ENCODE measurements around the gene ALKBH2.

The ALKBH2 gene

GRCh38 chr12:109093022-109093918 lies at the start of gene ALKBH2:
Gene ALKBH2, minus strand, starts transcription at chr12:109093472. Its CDS starts 686 bp downstream, at chr12:109092786.
- peak; percentile 85 for DNase-seq

GRCh38 chr12:109140560-109140959 lies 47.3 kb upstream of the ALKBH2 start:
- DNase-seq: no peak

- no peak for DNase-seq
Observed at GRCh38 chr12:109139791-109140190, 46.5 kb upstream of the ALKBH2 start.

GRCh38 chr12:109139360-109139759 lies 46.1 kb upstream of the ALKBH2 start:
- DNase-seq: no peak

- DNase-seq: no peak
Observed at GRCh38 chr12:109137055-109137454, 43.8 kb upstream of the ALKBH2 start.

GRCh38 chr12:109134186-109134917 lies 41.1 kb upstream of the ALKBH2 start:
- DNase-seq: no peak

GRCh38 chr12:109131154-109132050 lies 38.1 kb upstream of the ALKBH2 start:
- DNase-seq: no peak

- no peak for DNase-seq
Observed at GRCh38 chr12:109130297-109131153, 37.3 kb upstream of the ALKBH2 start.

DNA sequence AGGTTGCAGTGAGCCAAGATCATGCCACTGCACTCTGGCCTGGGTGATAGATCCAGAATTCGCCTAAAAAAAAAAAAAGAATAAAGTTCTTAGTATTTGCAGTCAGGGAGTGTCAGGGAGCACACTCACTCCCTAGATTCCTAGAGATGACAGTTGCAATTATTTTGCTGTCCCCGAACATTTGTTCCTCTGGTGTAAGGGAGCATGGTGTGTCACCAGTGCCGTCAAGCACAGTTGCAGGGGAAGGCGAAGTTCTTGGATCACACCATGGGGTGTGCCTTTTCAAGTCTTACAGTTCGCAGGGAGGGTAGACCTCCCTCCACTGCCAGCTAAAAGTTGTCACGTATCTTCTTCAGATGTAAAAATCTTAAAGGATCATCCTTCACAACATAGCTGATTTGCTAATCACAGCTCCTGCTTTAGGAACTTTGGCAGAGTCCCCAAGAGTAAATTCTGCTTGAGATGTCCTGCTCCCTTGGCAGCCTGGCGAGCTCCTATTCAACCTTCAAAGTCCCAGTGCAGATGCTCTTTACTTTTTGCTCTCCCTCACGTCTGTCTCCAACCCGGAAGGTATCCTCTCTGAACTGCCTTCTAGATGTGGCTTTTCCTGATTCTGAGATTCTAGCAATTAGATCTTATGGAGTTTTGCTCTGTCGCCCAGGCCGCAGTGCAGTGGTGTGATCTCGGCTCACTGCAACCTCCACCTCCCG lies 34.4 kb upstream of the ALKBH2 start:
- DNase-seq: no peak

GRCh38 chr12:109126784-109127183 lies 33.5 kb upstream of the ALKBH2 start:
- DNase-seq: no peak

GRCh38 chr12:109125791-109126190 lies 32.5 kb upstream of the ALKBH2 start:
- no peak for DNase-seq

DNA sequence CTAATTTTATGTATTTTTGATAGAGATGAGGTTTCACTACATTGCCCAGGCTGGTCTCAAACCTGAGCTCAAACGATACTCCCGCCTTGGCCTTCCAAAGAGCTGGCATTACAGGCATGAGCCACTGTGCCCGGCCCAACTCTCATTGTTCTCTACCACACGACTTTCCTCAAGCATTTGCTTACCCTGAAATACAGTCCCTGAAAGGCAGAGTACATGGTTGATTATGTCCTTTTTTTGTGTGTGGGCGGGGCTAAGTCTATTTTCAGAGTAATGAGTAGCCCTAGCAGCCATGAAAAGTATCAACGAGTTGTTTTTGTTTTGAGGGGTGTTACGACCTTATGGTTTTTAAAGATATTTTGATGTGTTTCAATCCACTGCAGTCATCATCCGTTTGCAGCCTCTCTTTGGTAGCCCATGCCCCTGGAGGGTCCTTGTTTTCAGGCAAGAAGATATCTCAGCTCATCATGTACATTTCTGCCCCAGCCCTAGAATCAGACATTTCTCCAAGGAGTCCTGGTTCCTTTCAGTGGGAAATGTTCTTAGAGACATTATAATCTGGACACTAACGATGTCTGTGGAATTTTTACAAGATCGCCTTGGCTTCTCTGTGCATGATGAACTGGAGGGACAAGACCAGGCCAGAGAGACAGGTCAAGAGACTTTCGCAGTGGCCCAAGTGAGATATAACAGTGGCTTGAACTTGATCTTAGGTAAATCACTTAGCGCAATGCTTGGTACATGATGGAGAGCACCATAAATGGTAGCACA lies 31.8 kb upstream of the ALKBH2 start:
- DNase-seq: no peak

DNA sequence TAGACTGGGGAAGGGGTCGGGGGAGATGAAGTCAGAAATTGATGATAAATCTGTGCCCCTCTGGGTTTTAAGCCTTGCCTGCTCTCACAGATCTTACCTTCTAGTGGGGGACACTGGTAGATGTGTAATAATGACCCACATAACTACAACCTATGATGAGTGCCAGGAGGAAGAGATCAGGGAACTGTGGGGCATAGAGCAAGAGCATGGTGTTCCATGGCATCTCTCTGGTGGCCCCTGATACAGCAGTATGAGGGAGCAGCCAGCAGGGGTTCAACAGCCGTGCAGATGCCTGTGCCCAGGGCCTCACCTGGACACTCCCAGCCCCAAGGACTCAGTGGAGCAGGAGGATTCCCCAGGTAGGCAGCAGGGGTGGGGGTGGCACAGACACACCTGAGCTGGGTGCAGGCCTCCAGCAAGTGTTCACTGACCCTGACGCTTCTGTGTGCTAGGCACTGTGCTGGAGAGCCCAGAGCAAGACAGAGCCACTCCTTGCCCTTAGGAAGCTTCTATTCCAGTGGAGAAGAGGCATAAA lies 28.1 kb upstream of the ALKBH2 start:
- DNase-seq: no peak

DNA sequence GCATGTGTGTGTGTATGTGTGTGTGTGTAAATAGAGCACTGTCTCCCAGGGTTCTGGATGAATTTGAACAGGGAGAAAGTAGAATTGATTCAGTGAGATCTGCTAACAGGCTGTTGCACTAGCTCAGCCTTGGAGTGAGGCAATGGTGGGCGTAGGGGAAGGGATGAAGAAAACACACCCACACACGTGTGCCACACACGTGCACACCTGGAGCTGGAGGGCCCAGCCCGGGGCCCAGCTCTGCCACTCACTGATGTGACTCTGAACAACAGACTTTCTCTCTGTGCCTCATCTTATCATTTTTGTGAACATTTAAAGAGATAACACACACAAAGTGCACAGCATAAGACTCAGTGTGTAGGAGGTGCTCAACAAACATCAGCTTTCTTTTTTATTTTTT lies 27.3 kb upstream of the ALKBH2 start:
- no peak for DNase-seq

DNA sequence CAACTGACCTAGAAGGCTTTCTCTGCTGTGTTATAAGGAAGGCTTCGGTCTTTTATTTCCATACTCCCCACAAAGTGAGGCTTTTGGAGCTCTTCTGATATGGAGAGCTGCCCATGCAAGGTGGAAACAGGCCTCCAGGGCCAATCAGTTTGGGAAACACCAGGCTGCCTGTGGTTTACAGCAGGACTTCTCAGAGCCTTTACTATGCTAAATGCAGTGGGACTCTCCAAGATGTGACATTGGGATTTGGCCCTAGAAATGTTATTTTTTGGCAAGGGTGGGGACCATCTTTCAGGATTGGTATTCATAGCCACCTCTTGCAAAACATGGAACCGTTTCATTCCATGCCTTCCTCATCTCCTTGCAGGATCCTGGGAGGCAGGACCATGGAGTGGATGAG lies 26.8 kb upstream of the ALKBH2 start:
- DNase-seq: no peak

DNA sequence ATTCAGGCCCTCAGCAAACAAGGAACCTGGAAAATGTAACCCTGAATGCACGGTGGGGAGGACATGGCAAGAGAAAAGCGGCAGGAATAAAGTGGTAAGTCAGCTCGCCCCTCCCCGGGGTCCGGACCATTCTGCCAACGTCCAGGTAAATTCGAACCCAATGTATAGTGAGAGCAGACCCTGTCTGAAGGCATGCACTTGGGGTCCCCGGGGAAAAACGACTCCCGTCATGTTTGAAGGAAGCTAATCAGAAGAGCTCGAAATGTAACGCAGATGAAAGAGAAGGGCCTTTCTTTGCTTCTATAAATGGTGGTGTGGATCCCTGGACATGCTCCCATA lies 23.3 kb upstream of the ALKBH2 start:
- no peak for DNase-seq

- DNase-seq: no peak
Observed at GRCh38 chr12:109115758-109116610, 22.7 kb upstream of the ALKBH2 start, which contains the start of gene ACACB. Gene ACACB, plus strand, starts transcription at chr12:109116587. Its CDS starts 22,819 bp downstream, at chr12:109139406.

- no peak for DNase-seq
Observed at GRCh38 chr12:109115404-109115757, 22.1 kb upstream of the ALKBH2 start.

DNA sequence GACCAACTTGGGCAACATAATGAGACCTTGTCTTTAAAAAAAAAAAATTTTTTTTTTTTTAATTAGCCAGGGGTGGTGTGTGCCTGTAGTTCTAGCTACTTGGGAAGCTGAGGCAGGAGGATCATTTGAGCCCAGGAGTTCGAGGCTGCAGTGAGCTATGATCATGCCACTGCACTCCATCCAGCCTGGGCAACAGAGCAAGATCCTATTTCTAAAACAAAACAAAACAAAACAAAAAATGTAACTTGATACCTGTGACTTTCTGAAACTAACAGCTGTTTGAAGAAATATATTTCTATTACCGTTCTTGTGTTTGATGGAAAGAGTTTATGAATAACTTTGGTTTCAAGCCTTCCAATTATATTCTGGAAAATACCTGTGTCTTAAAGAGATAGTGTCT lies 21.4 kb upstream of the ALKBH2 start:
- DNase-seq: no peak

Measured in NK-92 treated with Interleukin-12 subunit alpha and Interleukin-12 subunit beta, amount 100 ng/mL, for 24 hours (cell line).